ENCODE measurements around the gene DNAJB11. TPM values are rescaled to one million over a fixed set of nuclear protein-coding genes. Genes with fewer than 3 reads are reported as not detected.
"Not testable (repeated sequence)": the region's sequence is repeated elsewhere in the genome, so short reads cannot be mapped to it uniquely, and the experiment has no call there.

The DNAJB11 gene
- total RNA-seq, 1 experiment from 2014 or later = 71.3 TPM

DNA sequence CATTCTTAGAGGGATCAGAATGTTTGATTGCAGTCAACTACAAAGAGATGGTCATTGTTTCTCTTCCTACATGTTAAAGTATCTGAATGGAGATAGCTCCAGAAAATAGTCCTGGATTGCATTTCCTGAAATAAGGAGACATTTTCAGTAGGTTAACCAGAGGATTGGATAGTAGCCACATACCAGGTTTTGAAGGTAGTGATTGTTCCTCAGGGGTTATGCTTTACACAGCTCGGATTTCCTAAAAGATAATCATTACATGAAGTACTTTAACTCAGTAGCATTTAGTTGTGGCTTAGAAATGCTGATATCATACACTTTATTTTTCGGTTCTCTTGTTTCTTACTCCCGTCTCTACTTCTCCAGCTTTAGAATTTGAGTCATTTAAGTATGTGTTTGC is 10.3 kb downstream of the DNAJB11 start:
- Histone ChIP-seq H3F3A (ENCODE audit: insufficient read depth, low read depth) (peaks cover 7% of the 10 kb centered on the region; the same call in 1 of the 2 replicates), H3K36me3 (ENCODE audit: low read depth) (peaks cover 72% of the 10 kb centered on the region), H3K9me3 (ENCODE audit: insufficient read depth, low read depth) (no peaks in the 10 kb centered on the region), H3K9me2 (ENCODE audit: insufficient read depth) (no peaks in the 10 kb centered on the region), H2AFZ (no peak overlapping the region), H4K20me1 (ENCODE audit: insufficient read depth) (no peaks in the 10 kb centered on the region; the same call in 1 of the 2 replicates), H3K4me2 (no peak overlapping the region), H3K79me2 (ENCODE audit: low read depth) (no peaks in the 10 kb centered on the region), H3K4me3 (no peak overlapping the region), H3K4me1 (replicated peaks; ENCODE audit: insufficient read depth) (no peaks in the 10 kb centered on the region), H3K27ac (no peak overlapping the region), H3K27me3 (ENCODE audit: insufficient read depth, low read depth) (no peaks in the 10 kb centered on the region)
- ChIA-PET CTCF (no interaction called here), POLR2A (ENCODE audit: unreplicated experiment) (interaction anchor here (0.7 kb wide), 1 partner anchor 463 kb away, joined by 4 read pairs; no protein-coding TSS in a partner anchor)
- TF ChIP-seq, protein P1, sequence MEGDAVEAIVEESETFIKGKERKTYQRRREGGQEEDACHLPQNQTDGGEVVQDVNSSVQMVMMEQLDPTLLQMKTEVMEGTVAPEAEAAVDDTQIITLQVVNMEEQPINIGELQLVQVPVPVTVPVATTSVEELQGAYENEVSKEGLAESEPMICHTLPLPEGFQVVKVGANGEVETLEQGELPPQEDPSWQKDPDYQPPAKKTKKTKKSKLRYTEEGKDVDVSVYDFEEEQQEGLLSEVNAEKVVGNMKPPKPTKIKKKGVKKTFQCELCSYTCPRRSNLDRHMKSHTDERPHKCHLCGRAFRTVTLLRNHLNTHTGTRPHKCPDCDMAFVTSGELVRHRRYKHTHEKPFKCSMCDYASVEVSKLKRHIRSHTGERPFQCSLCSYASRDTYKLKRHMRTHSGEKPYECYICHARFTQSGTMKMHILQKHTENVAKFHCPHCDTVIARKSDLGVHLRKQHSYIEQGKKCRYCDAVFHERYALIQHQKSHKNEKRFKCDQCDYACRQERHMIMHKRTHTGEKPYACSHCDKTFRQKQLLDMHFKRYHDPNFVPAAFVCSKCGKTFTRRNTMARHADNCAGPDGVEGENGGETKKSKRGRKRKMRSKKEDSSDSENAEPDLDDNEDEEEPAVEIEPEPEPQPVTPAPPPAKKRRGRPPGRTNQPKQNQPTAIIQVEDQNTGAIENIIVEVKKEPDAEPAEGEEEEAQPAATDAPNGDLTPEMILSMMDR (conservative IDR thresholded peaks at IDR 0.05) = no peak
- no peak for TF ChIP-seq EZH2 (IDR thresholded peaks at IDR 0.05; ENCODE audit: low read depth)
- intact Hi-C loops (cut with micrococcal nuclease; ENCODE audit: unreplicated experiment) = no loop called here
- BruUV-seq (replicated peaks) = no TSS peak
- DNase-seq = no peak

DNA sequence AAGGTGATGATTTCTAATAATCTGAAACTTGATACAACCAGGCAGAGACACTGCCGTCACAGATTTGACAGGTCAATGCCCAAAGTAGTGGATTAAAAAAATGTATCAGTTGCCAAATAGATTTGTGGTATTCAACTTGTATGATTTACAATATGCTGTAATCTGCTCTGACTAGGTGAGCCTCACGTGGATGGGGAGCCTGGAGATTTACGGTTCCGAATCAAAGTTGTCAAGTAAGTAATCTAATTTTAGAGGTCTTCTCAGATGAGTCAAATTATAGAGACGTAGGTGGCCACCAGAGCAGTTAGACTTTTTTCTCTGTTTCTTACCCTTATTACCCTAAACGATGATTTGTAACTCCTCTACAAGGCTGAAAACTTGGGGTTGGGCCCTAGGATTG is 12.0 kb downstream of the DNAJB11 start:
- ChIA-PET CTCF (no interaction called here), POLR2A (ENCODE audit: unreplicated experiment) (interaction anchor here (0.7 kb wide), 1 partner anchor 601 kb away, joined by 4 read pairs; no protein-coding TSS in a partner anchor)
- Histone ChIP-seq H3F3A (ENCODE audit: insufficient read depth, low read depth) (peaks cover 11% of the 10 kb centered on the region; the same call in 1 of the 2 replicates), H3K36me3 (ENCODE audit: low read depth) (peaks cover 68% of the 10 kb centered on the region), H3K4me2 (no peak overlapping the region), H2AFZ (no peak overlapping the region), H3K27ac (no peak overlapping the region), H3K9me2 (ENCODE audit: insufficient read depth) (no peaks in the 10 kb centered on the region), H3K79me2 (ENCODE audit: low read depth) (no peaks in the 10 kb centered on the region), H4K20me1 (ENCODE audit: insufficient read depth) (no peaks in the 10 kb centered on the region), H3K9me3 (ENCODE audit: insufficient read depth, low read depth) (no peaks in the 10 kb centered on the region), H3K4me3 (no peak overlapping the region), H3K27me3 (ENCODE audit: insufficient read depth, low read depth) (no peaks in the 10 kb centered on the region), H3K4me1 (replicated peaks; ENCODE audit: insufficient read depth) (peaks cover 2% of the 10 kb centered on the region; the same call in 1 of the 2 replicates)
- no TSS peak for BruUV-seq (replicated peaks)
- TF ChIP-seq, protein P1 (conservative IDR thresholded peaks at IDR 0.05) = no peak
- TF ChIP-seq EZH2 (IDR thresholded peaks at IDR 0.05; ENCODE audit: low read depth) = no peak
- intact Hi-C loops (cut with micrococcal nuclease; ENCODE audit: unreplicated experiment) = no loop called here
- DNase-seq = no peak

DNA sequence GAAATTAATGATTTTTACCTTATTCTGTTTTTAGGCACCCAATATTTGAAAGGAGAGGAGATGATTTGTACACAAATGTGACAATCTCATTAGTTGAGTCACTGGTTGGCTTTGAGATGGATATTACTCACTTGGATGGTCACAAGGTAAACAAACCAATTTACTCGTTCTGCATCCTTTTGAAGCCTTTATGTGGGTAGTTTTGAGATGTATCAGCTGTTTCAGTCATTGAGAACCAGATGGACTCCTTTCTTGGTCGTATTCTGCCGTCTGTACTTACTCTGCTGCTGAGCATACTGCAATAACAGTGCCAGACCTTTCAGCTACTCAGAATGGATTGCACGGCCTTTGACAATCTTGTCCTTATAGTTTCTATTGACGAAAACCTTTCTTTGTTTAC is 13.3 kb downstream of the DNAJB11 start:
- TF ChIP-seq, protein P1 (conservative IDR thresholded peaks at IDR 0.05) = no peak
- TF ChIP-seq EZH2 (IDR thresholded peaks at IDR 0.05; ENCODE audit: low read depth) = no peak
- ChIA-PET POLR2A (ENCODE audit: unreplicated experiment) (no interaction called here), CTCF (no interaction called here)
- H3K27ac ChIP-seq = no peak overlapping the region
- peaks cover 15% of the 10 kb centered on the region for H3K4me1 ChIP-seq (replicated peaks; ENCODE audit: insufficient read depth)
- intact Hi-C loops (cut with micrococcal nuclease; ENCODE audit: unreplicated experiment) = no loop called here
- no peaks in the 10 kb centered on the region for H3K79me2 ChIP-seq (ENCODE audit: low read depth)
- no peaks in the 10 kb centered on the region for H3K9me3 ChIP-seq (ENCODE audit: insufficient read depth, low read depth)
- peaks cover 23% of the 10 kb centered on the region for H3F3A ChIP-seq (ENCODE audit: insufficient read depth, low read depth)
- H3K4me2 ChIP-seq = no peak overlapping the region
- no peaks in the 10 kb centered on the region for H3K27me3 ChIP-seq (ENCODE audit: insufficient read depth, low read depth)
- peaks cover 60% of the 10 kb centered on the region for H3K36me3 ChIP-seq (ENCODE audit: low read depth)
- H3K4me3 ChIP-seq = no peak overlapping the region
- H4K20me1 ChIP-seq (ENCODE audit: insufficient read depth) = no peaks in the 10 kb centered on the region
- H3K9me2 ChIP-seq (ENCODE audit: insufficient read depth) = no peaks in the 10 kb centered on the region
- no TSS peak for BruUV-seq (replicated peaks)
- DNase-seq = no peak
- no peak overlapping the region for H2AFZ ChIP-seq

DNA sequence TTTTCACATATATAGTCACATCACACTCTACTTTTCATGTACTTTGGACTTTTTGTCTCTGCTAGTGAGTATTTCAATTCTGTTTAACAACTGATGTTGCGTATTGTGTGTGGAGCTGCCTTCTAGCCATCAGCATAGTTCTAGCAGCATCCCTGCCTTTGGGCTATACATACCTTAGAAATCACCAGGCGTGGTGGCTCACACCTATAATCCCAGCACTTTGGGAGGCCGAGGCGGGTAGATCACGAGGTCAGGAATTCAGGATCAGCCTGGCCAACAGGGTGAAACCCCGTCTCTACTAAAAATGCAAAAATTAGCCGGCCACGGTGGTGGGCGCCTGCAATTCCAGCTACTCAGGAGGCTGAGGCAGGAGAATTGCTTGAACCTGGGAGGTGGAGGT is 15.7 kb downstream of the DNAJB11 start:
- H3K27ac ChIP-seq; H3K27me3 ChIP-seq (ENCODE audit: insufficient read depth, low read depth); H3K4me3 ChIP-seq; POLR2A ChIA-PET (ENCODE audit: unreplicated experiment); intact Hi-C loops (cut with micrococcal nuclease; ENCODE audit: unreplicated experiment); BruUV-seq (replicated peaks); H4K20me1 ChIP-seq (ENCODE audit: insufficient read depth); H3K4me2 ChIP-seq; H2AFZ ChIP-seq; H3K9me2 ChIP-seq (ENCODE audit: insufficient read depth); H3K79me2 ChIP-seq (ENCODE audit: low read depth); DNase-seq; H3K9me3 ChIP-seq (ENCODE audit: insufficient read depth, low read depth): not testable (repeated sequence)
- H3K4me1 ChIP-seq (replicated peaks; ENCODE audit: insufficient read depth) = peaks cover 36% of the 10 kb centered on the region
- peaks cover 45% of the 10 kb centered on the region for H3F3A ChIP-seq (ENCODE audit: insufficient read depth, low read depth)
- H3K36me3 ChIP-seq (ENCODE audit: low read depth) = peaks cover 40% of the 10 kb centered on the region
- CTCF ChIA-PET = interaction anchor here (0.6 kb wide), 1 partner anchor 21 kb away, joined by 4 read pairs; no protein-coding TSS in a partner anchor
